ENCODE data around the gene ALDH3B1. TPM values are rescaled to one million over a fixed set of nuclear protein-coding genes. Genes with fewer than 3 reads are reported as not detected.

ALDH3B1 gene
- polyA plus RNA-seq, 1 donor from 2014 or later, result not detected

GRCh38 chr11:68066742-68067141 is 56.6 kb downstream of the ALDH3B1 start:
- Histone ChIP-seq H3F3A (ENCODE audit: insufficient read depth, low read length, poor library complexity, severe bottlenecking) (no peaks in the 10 kb centered on the region), H3K79me2 (replicated peaks; ENCODE audit: insufficient read depth, low read length) (no peaks in the 10 kb centered on the region), H3K9me2 (ENCODE audit: insufficient read depth, low read length) (no peaks in the 10 kb centered on the region), H2AFZ (ENCODE audit: low read depth, low read length) (no peak overlapping the region), H3K36me3 (ENCODE audit: insufficient read depth, low read length) (peaks cover 7% of the 10 kb centered on the region), H3K9me3 (ENCODE audit: low read length) (no peaks in the 10 kb centered on the region), H3K27me3 (ENCODE audit: insufficient read depth, low read depth, low read length) (no peaks in the 10 kb centered on the region), H3K4me3 (ENCODE audit: low read length) (no peak overlapping the region), H3K27ac (ENCODE audit: low read length) (no peak overlapping the region), H3K9ac (ENCODE audit: low read length) (no peak overlapping the region), H4K20me1 (ENCODE audit: insufficient read depth) (no peaks in the 10 kb centered on the region), H3K4me2 (ENCODE audit: low read length) (no peak overlapping the region)
- TF ChIP-seq EZH2 (IDR thresholded peaks at IDR 0.05; ENCODE audit: borderline replicate concordance, insufficient read depth, low read length, poor library complexity, severe bottlenecking) (no peak), RAD21 (conservative IDR thresholded peaks at IDR 0.05) (no peak), TAF1 (IDR thresholded peaks at IDR 0.05; ENCODE audit: low read depth) (no peak), POLR2AphosphoS5 (IDR thresholded peaks at IDR 0.05) (no peak), CTCF (IDR thresholded peaks at IDR 0.05; ENCODE audit: poor library complexity, severe bottlenecking) (no peak), MXI1 (conservative IDR thresholded peaks at IDR 0.05; ENCODE audit: poor library complexity, severe bottlenecking) (no peak), SMC3 (conservative IDR thresholded peaks at IDR 0.05; ENCODE audit: poor library complexity) (no peak), REST (IDR thresholded peaks at IDR 0.05; ENCODE audit: borderline replicate concordance) (no peak), EP300 (conservative IDR thresholded peaks at IDR 0.05; ENCODE audit: poor library complexity, severe bottlenecking) (no peak)

GRCh38 chr11:68067991-68068390 is 57.9 kb downstream of the ALDH3B1 start:
- Histone ChIP-seq H3K9ac (ENCODE audit: low read length) (no peak overlapping the region), H3K27ac (ENCODE audit: low read length) (no peak overlapping the region)

More at GRCh38 chr11:68067991-68068390, 57.9 kb downstream of the ALDH3B1 start:
- Histone ChIP-seq H3K27me3 (ENCODE audit: insufficient read depth, low read depth, low read length) (no peaks in the 10 kb centered on the region), H3K9me2 (ENCODE audit: insufficient read depth, low read length) (no peaks in the 10 kb centered on the region), H3F3A (ENCODE audit: insufficient read depth, low read length, poor library complexity, severe bottlenecking) (no peaks in the 10 kb centered on the region), H3K4me3 (ENCODE audit: low read length) (no peak overlapping the region), H4K20me1 (ENCODE audit: insufficient read depth) (no peaks in the 10 kb centered on the region), H3K79me2 (replicated peaks; ENCODE audit: insufficient read depth, low read length) (no peaks in the 10 kb centered on the region), H3K36me3 (ENCODE audit: insufficient read depth, low read length) (peaks cover 7% of the 10 kb centered on the region), H2AFZ (ENCODE audit: low read depth, low read length) (no peak overlapping the region), H3K4me2 (ENCODE audit: low read length) (no peak overlapping the region), H3K9me3 (ENCODE audit: low read length) (no peaks in the 10 kb centered on the region)
- TF ChIP-seq REST (IDR thresholded peaks at IDR 0.05; ENCODE audit: borderline replicate concordance) (no peak), POLR2AphosphoS5 (IDR thresholded peaks at IDR 0.05) (no peak), MXI1 (conservative IDR thresholded peaks at IDR 0.05; ENCODE audit: poor library complexity, severe bottlenecking) (no peak), SMC3 (conservative IDR thresholded peaks at IDR 0.05; ENCODE audit: poor library complexity) (no peak), RAD21 (conservative IDR thresholded peaks at IDR 0.05) (no peak), EP300 (conservative IDR thresholded peaks at IDR 0.05; ENCODE audit: poor library complexity, severe bottlenecking) (no peak), CTCF (IDR thresholded peaks at IDR 0.05; ENCODE audit: poor library complexity, severe bottlenecking) (no peak)
